ENCODE data around the gene SPATA20. TPM values are rescaled to one million over a fixed set of nuclear protein-coding genes. Genes with fewer than 3 reads are reported as not detected.
A peak's percentile ranks its signal among the peaks of the same experiment; 100 is the strongest.

SPATA20 gene
- total and polyA plus RNA-seq, 2 of the 8 experiments (the other 6 are each of a cell fraction or from before 2014, with no cell fraction given), result 16.2 to 17.5 TPM

DNA sequence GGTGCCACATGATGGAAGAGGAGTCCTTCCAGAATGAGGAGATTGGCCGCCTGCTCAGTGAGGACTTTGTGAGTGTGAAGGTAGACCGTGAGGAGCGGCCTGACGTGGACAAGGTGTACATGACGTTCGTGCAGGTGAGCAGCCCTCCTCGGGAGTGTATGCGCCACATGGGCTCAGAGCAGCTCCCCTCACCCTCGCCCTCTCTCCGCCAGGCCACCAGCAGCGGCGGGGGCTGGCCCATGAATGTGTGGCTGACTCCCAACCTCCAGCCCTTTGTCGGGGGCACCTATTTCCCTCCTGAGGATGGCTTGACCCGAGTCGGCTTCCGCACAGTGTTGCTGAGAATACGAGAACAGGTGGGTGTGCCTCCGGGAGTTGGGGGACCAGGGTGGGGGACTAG lies 1.9 kb downstream of the SPATA20 start:
- H3K36me3 ChIP-seq (ENCODE audit: control insufficient read depth in 2 of 4, insufficient read depth in 4 of 4, low read length in 3 of 4), result no peaks in the 10 kb centered on the region
- ChIA-PET CTCF (ENCODE audit: partially characterized antibody) (interaction anchor here (1.3 to 12.4 kb wide), 16 partner anchors 14 to 293 kb away, joined by 3 to 404 read pairs (median 26); partner anchors contain the start of gene CACNA1G), POLR2A (ENCODE audit: partially characterized antibody) (interaction anchor here (1.2 kb wide), 1 partner anchor 13 kb away, joined by 5 read pairs; no protein-coding TSS in a partner anchor)
- H3K27ac ChIP-seq (ENCODE audit: low read depth, low read length), result no peak overlapping the region
- no peaks in the 10 kb centered on the region for H3K79me1 ChIP-seq (ENCODE audit: low read depth, low read length)
- no peak overlapping the region for H3K23ac ChIP-seq (ENCODE audit: insufficient read length)
- TF ChIP-seq KDM1A (IDR thresholded peaks at IDR 0.05; ENCODE audit: borderline replicate concordance, low read length) (no peak), RNF2 (IDR thresholded peaks at IDR 0.05; ENCODE audit: borderline replicate concordance, low read depth, low read length, missing control alignments, poor library complexity, severe bottlenecking) (no peak), TBP (IDR thresholded peaks at IDR 0.05; ENCODE audit: low read depth, low read length) (no peak), CBX8 (IDR thresholded peaks at IDR 0.05; ENCODE audit: borderline replicate concordance, low read depth, low read length) (no peak), RAD21 (IDR thresholded peaks at IDR 0.05 in 1 of 2, conservative IDR thresholded peaks at IDR 0.05 in 1 of 2; ENCODE audit: low read depth in 2 of 2, low read length in 2 of 2) (no peak), SRF (IDR thresholded peaks at IDR 0.05; ENCODE audit: low read depth, low read length) (no peak), JUND (IDR thresholded peaks at IDR 0.05; ENCODE audit: low read length) (no peak), CBX5 (IDR thresholded peaks at IDR 0.05; ENCODE audit: low read depth, low read length) (no peak), TAF1 (IDR thresholded peaks at IDR 0.05; ENCODE audit: low read depth, low read length) (no peak), KDM4A (IDR thresholded peaks at IDR 0.05; ENCODE audit: low read depth, low read length, severe bottlenecking) (no peak)
- H2AFZ ChIP-seq (ENCODE audit: low read length), result no peak overlapping the region
- H3K4ac ChIP-seq (replicated peaks; ENCODE audit: insufficient read length, low read depth, low read length), result peak overlapping the region; percentile 26
- FAIRE-seq (no peak), DNase-seq (ENCODE audit: low read depth in 1 of 2, low spot score in 2 of 2) (no peak)
- no peaks in the 10 kb centered on the region for H3K9me3 ChIP-seq (ENCODE audit: insufficient read depth in 2 of 2, low read depth in 1 of 2, low read length in 1 of 2)
- no peak overlapping the region for H4K91ac ChIP-seq (replicated peaks; ENCODE audit: insufficient read length, low read length)
- no peak overlapping the region for H4K8ac ChIP-seq (ENCODE audit: extremely low read depth, insufficient read depth, low read length)
- no peak overlapping the region for H3K18ac ChIP-seq (ENCODE audit: extremely low read depth, low read length)
- no peak overlapping the region for H3K4me2 ChIP-seq (ENCODE audit: insufficient read depth in 1 of 2, low read depth in 2 of 2, low read length in 2 of 2)
- H2BK15ac ChIP-seq (ENCODE audit: low read length), result no peak overlapping the region
- no peak overlapping the region for H3K14ac ChIP-seq (ENCODE audit: insufficient read length)
- H2BK12ac ChIP-seq (ENCODE audit: low read depth, low read length), result no peak overlapping the region
- H4K20me1 ChIP-seq (replicated peaks in 1 of 2; ENCODE audit: control insufficient read depth in 1 of 2, insufficient read depth in 2 of 2, low read length in 2 of 2), result no peaks in the 10 kb centered on the region
- H3K4me1 ChIP-seq (replicated peaks in 1 of 4; ENCODE audit: control insufficient read depth in 3 of 4, insufficient read depth in 4 of 4, low read length in 3 of 4), result peaks cover 3 to 12% (median 6%) of the 10 kb centered on the region in 4 experiments
- no peak overlapping the region for H2BK20ac ChIP-seq (ENCODE audit: low read length)
- no peak overlapping the region for H2BK120ac ChIP-seq (replicated peaks; ENCODE audit: low read depth, low read length)
- no peaks in the 10 kb centered on the region for H3K27me3 ChIP-seq (replicated peaks in 1 of 4; ENCODE audit: control insufficient read depth in 3 of 4, extremely low read depth in 1 of 4, insufficient read depth in 3 of 4, low read length in 3 of 4)
- H3K4me3 ChIP-seq (ENCODE audit: extremely low read depth in 1 of 4, insufficient read depth in 2 of 4, low read depth in 3 of 4, low read length in 4 of 4), result no peak overlapping the region
- H3K9ac ChIP-seq (replicated peaks in 1 of 4; ENCODE audit: extremely low read depth in 1 of 4, low read depth in 3 of 4, low read length in 3 of 4), result no peak overlapping the region
- H2AK5ac ChIP-seq (ENCODE audit: low read depth, low read length), result no peak overlapping the region
- H3K23me2 ChIP-seq (ENCODE audit: low read depth, low read length), result no peaks in the 10 kb centered on the region
- no peak overlapping the region for H3K56ac ChIP-seq (replicated peaks; ENCODE audit: insufficient read length, low read depth, low read length)
- no peak overlapping the region for H2BK5ac ChIP-seq (ENCODE audit: low read depth, low read length)
- H3K79me2 ChIP-seq (ENCODE audit: control insufficient read depth in 1 of 2, insufficient read depth in 2 of 2, low read length in 2 of 2), result no peaks in the 10 kb centered on the region
- 90% methylated on average over 18 of the region's 18 CpGs; no CpG with 5 or more reads in 1 of the 2 experiments for WGBS, 2 experiments (ENCODE audit: extremely low coverage in 1 of 2, insufficient coverage in 1 of 2, insufficient read length in 1 of 2, insufficient replicate concordance in 2 of 2, low coverage in 1 of 2, low lambda C conversion rate in 2 of 2, missing lambda C conversion rate in 1 of 2)
- H4K5ac ChIP-seq (ENCODE audit: insufficient read length, low read depth, low read length), result no peak overlapping the region
